ENCODE results near the gene THBD. TPM values are rescaled to one million over a fixed set of nuclear protein-coding genes. Genes with fewer than 3 reads are reported as not detected.

THBD gene
- total RNA-seq, 4 donors from 2014 or later: 48.1 to 60.3 (median 56.9) TPM

DNA sequence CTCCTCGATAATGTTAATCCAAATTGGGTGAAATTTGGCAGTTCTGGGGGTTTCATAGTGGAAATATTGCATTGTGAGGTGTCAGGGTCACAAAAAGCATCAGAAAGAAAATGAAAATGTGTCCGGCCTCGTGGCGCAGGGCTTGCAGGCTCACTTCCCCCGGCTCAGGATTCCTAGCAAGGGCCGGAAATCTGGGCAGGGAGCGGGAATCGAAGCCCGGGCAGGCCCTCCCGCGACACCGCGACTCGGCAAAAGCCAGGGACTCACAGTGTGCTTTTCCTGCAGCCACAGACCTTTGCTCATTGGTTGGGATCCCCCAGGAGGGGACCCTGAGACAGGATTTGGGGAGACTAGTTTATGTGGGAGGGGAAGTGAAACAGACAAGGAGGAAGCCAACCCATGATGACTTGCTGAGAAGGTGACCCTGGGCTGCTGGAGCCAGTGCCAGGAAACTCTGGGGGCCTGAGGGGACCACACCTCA, 37.5 kb upstream of the THBD start:
- peaks cover 0 to 43% (median 0%) of the 10 kb centered on the region in 4 donors for H3K4me1 ChIP-seq
- no peaks in the 10 kb centered on the region for H3K27me3 ChIP-seq
- peak overlapping the region in 1 of 4 donors; percentile 47 for H3K4me3 ChIP-seq
- no peaks in the 10 kb centered on the region for H3K9me3 ChIP-seq
- DNase-seq (ENCODE audit: low spot score in 2 of 2): no peak
- TF ChIP-seq, protein P1, sequence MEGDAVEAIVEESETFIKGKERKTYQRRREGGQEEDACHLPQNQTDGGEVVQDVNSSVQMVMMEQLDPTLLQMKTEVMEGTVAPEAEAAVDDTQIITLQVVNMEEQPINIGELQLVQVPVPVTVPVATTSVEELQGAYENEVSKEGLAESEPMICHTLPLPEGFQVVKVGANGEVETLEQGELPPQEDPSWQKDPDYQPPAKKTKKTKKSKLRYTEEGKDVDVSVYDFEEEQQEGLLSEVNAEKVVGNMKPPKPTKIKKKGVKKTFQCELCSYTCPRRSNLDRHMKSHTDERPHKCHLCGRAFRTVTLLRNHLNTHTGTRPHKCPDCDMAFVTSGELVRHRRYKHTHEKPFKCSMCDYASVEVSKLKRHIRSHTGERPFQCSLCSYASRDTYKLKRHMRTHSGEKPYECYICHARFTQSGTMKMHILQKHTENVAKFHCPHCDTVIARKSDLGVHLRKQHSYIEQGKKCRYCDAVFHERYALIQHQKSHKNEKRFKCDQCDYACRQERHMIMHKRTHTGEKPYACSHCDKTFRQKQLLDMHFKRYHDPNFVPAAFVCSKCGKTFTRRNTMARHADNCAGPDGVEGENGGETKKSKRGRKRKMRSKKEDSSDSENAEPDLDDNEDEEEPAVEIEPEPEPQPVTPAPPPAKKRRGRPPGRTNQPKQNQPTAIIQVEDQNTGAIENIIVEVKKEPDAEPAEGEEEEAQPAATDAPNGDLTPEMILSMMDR (IDR thresholded peaks at IDR 0.05): no peak
- peak in 1 of 2 donors; percentile 39 for TF ChIP-seq EP300 (IDR thresholded peaks at IDR 0.05)
- H3K27ac ChIP-seq: peak overlapping the region; percentile 26 to 87 (median 76)
- WGBS, 2 donors: 43 to 50% methylated on average over 14 of the region's 14 CpGs
- H3K36me3 ChIP-seq: no peaks in the 10 kb centered on the region

DNA sequence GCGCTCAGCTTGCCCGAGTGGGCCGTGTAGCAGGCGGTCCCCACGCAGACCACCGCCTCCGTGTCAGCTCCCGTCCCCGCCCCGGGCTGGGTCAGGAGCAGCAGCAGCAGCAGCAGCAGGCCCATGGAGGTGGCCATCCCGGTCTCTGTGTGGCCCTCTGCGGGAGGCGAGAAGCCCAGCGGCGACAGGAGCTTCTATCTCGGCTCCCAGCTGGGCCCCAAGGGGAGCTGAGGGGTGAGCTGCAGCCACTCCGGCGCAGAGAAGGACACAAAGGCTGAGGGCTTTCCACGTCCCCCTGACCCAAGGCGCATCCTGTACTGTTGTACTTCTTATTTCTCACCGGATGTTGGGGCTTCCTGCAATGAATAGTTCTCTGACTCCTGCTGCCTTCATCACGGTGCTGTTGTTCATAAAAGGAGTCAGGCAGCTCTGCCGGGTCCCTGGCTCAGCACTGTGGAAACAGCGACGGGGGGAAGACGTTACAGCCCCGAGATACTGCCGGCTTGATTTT, 36.6 kb upstream of the THBD start, which contains the start of gene CD93:
CD93 (minus strand) TSS at position 269 of the 511 bp plus-strand sequence; CDS start at position 137, 132 bp downstream.
- Histone ChIP-seq H3K4me1 (peaks cover 0 to 34% (median 0%) of the 10 kb centered on the region in 4 donors), H3K4me3 (peak within 1 kb of the TSS; percentile 14 to 47 (median 24)), H3K27ac (peak within 1 kb of the TSS; percentile 26 to 87 (median 76)), H3K27me3 (no peaks in the 10 kb centered on the region), H3K36me3 (no peaks in the 10 kb centered on the region), H3K9me3 (no peaks in the 10 kb centered on the region)
- TF ChIP-seq POLR2A (IDR thresholded peaks at IDR 0.05) (peak in 1 of 2 donors; percentile 13), EP300 (IDR thresholded peaks at IDR 0.05) (peak in 1 of 2 donors; percentile 66)
- TF ChIP-seq, protein P1 (IDR thresholded peaks at IDR 0.05): no peak
- peak in 1 of 2 donors; percentile 41 for DNase-seq (ENCODE audit: low spot score in 2 of 2)
- WGBS, 2 donors: 31 to 48% methylated on average over 23 to 24 of the region's 28 CpGs

DNA sequence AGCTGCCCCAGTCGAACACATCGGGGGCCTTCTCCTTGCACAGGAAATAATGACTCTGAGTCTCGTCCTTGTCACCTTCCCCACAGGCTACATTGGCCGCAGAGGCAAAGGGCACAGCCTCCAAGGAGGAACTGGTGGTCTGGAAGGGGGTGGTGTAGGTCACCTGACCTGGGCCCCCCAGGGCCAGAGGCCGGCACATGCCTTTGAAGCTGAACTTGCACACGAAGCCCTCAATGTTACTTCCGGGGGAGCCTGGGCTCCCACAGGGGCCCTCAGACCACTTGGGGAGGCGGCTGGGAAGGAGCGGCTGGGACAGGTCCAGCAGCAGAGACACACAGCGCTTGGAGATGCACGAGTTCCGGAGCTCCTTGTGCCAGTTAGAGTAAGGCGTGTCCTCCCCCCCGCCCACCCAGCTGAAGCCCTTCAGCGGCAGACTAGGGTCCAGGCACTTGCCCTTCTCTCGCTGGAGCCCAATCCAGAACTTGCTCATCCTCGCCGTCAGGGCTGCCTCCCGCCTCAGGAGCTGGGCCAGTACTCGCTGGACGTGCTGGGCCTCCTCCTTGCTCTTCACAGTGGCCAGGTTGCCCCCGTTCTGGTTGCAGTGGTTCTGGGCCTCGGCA, 36.1 kb upstream of the THBD start:
- H3K36me3 ChIP-seq: no peaks in the 10 kb centered on the region
- no peaks in the 10 kb centered on the region for H3K9me3 ChIP-seq
- 65 to 72% methylated on average over 10 to 22 of the region's 23 CpGs for WGBS, 2 donors
- H3K27me3 ChIP-seq: no peaks in the 10 kb centered on the region
- no peak for DNase-seq (ENCODE audit: low spot score in 2 of 2)
- TF ChIP-seq, protein P1 (IDR thresholded peaks at IDR 0.05): no peak
- TF ChIP-seq EP300 (IDR thresholded peaks at IDR 0.05) (no peak), POLR2A (IDR thresholded peaks at IDR 0.05) (no peak)
- H3K4me1 ChIP-seq: peaks cover 0 to 29% (median 0%) of the 10 kb centered on the region in 4 donors
- peak overlapping the region; percentile 14 to 47 (median 24) for H3K4me3 ChIP-seq
- peak overlapping the region; percentile 26 to 87 (median 76) for H3K27ac ChIP-seq

DNA sequence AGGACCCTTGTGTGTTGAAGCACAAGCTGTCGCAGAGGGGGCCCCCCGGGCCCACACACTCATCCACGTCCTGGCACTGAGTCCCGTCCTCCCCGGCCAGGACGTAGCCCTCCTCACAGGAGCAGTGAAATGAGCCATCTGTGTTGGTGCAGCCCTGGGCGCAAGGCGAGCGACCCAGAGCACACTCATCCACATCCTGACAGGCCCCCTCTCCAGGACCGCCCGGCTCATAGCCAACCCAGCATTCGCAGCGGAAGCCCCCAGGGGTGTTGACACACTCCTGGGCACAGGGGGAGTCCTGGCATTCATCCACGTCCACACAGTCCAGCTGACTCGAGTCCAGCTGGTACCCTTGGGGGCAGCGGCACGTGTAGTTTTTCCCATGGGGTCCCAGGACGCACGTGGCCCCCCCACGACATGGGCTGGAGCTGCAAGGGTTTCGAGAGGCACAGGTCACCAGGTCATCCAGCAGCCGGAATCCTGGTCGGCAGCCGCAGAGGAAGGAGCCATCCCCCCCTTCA, 35.4 kb upstream of the THBD start:
- H3K27ac ChIP-seq: peak overlapping the region in 3 of 4 donors; percentile 66 to 87 (median 87)

More for the DNA sequence above, 35.4 kb upstream of the THBD start:
- H3K9me3 ChIP-seq: no peaks in the 10 kb centered on the region
- peaks cover 0 to 22% (median 0%) of the 10 kb centered on the region in 4 donors for H3K4me1 ChIP-seq
- H3K27me3 ChIP-seq: no peaks in the 10 kb centered on the region
- TF ChIP-seq, protein P1 (IDR thresholded peaks at IDR 0.05): no peak
- TF ChIP-seq EP300 (IDR thresholded peaks at IDR 0.05): no peak
- TF ChIP-seq POLR2A (IDR thresholded peaks at IDR 0.05): no peak
- no peaks in the 10 kb centered on the region for H3K36me3 ChIP-seq
- no peak for DNase-seq (ENCODE audit: low spot score in 2 of 2)
- peak overlapping the region; percentile 14 to 47 (median 20) for H3K4me3 ChIP-seq
- 65 to 74% methylated on average over 9 to 18 of the region's 24 CpGs for WGBS, 2 donors
